T-helper 2 cell (primary cell): ENCODE data around the gene RASGRF2.

Experiments
- DNase-seq, 5 experiments: peaks; one replicate each; pipeline versions ENCODE4 v3.0.0 to v3.0.0-alpha.2; 2012 to 2022
- total RNA-seq, 2 donors: gene quantifications; one replicate each; lab custom pipeline; 2026; lab: John Stamatoyannopoulos, UW

The RASGRF2 gene
- 35.2 to 39.4 reads per million in 2 donors for total RNA-seq

GRCh38 chr5:80959768-80960442 is at the start of gene RASGRF2:
Gene RASGRF2, plus strand, starts transcription at chr5:80960363. Its CDS starts 376 bp downstream, at chr5:80960739.
- peak; percentile 17 to 70 (median 23) for DNase-seq

- DNase-seq: no peak
Measured at GRCh38 chr5:80912479-80912878, 47.7 kb upstream of the RASGRF2 start.

GRCh38 chr5:80915716-80916115 is 44.4 kb upstream of the RASGRF2 start:
- DNase-seq: no peak

GRCh38 chr5:80916676-80917075 is 43.5 kb upstream of the RASGRF2 start:
- DNase-seq: no peak

- peak in 1 of 5 experiments; percentile 5 for DNase-seq
Measured at GRCh38 chr5:80917631-80918030, 42.5 kb upstream of the RASGRF2 start.

- no peak for DNase-seq
Measured at GRCh38 chr5:80919678-80920196, 40.4 kb upstream of the RASGRF2 start.

GRCh38 chr5:80920333-80920732 is 39.8 kb upstream of the RASGRF2 start:
- DNase-seq: no peak

- DNase-seq: no peak
Measured at GRCh38 chr5:80921026-80921425, 39.1 kb upstream of the RASGRF2 start.

GRCh38 chr5:80925931-80926330 is 34.2 kb upstream of the RASGRF2 start:
- no peak for DNase-seq

GRCh38 chr5:80926536-80926935 is 33.6 kb upstream of the RASGRF2 start:
- DNase-seq: no peak

- no peak for DNase-seq
Measured at GRCh38 chr5:80926979-80927656, 33.0 kb upstream of the RASGRF2 start.

GRCh38 chr5:80928073-80928472 is 32.1 kb upstream of the RASGRF2 start:
- no peak for DNase-seq

GRCh38 chr5:80930940-80931339 is 29.2 kb upstream of the RASGRF2 start:
- no peak for DNase-seq

- no peak for DNase-seq
Measured at GRCh38 chr5:80931411-80931810, 28.8 kb upstream of the RASGRF2 start.

GRCh38 chr5:80933036-80933435 is 27.1 kb upstream of the RASGRF2 start:
- DNase-seq: no peak

- DNase-seq: no peak
Measured at GRCh38 chr5:80934751-80935150, 25.4 kb upstream of the RASGRF2 start.

GRCh38 chr5:80935811-80936385 is 24.3 kb upstream of the RASGRF2 start:
- no peak for DNase-seq

GRCh38 chr5:80936881-80937280 is 23.3 kb upstream of the RASGRF2 start:
- no peak for DNase-seq

GRCh38 chr5:80937584-80938356 is 22.4 kb upstream of the RASGRF2 start:
- no peak for DNase-seq

- no peak for DNase-seq
Measured at GRCh38 chr5:80941496-80941895, 18.7 kb upstream of the RASGRF2 start.

- no peak for DNase-seq
Measured at GRCh38 chr5:80951366-80951765, 8.8 kb upstream of the RASGRF2 start.

- DNase-seq: no peak
Measured at GRCh38 chr5:80953587-80953986, 6.6 kb upstream of the RASGRF2 start.

- DNase-seq: no peak
Measured at GRCh38 chr5:80955082-80955590, 5.0 kb upstream of the RASGRF2 start.
